OCI-LY7 (cell line): ENCODE measurements around the gene PPM1H.

Source experiments
- EZH2phosphoT487 ChIP-seq: fragments of 200-600 bp; sonication (generic); IDR thresholded peaks from 2 replicates; pipeline ENCODE4 v1.6.1; 2018; ENCODE audit warnings: low read depth, borderline replicate concordance, mild to moderate bottlenecking, mixed run types, antibody characterized with exemption, low read length, moderate library complexity, mixed read lengths
- TF ChIP-seq, protein P1 (sequence below): fragments of 200-600 bp; sonication (generic); conservative IDR thresholded peaks from 2 replicates; pipeline ENCODE4 v1.5.1; 2014; ENCODE audit warnings: mild to moderate bottlenecking, antibody characterized with exemption, low read length, moderate library complexity, mixed read lengths

DNA sequence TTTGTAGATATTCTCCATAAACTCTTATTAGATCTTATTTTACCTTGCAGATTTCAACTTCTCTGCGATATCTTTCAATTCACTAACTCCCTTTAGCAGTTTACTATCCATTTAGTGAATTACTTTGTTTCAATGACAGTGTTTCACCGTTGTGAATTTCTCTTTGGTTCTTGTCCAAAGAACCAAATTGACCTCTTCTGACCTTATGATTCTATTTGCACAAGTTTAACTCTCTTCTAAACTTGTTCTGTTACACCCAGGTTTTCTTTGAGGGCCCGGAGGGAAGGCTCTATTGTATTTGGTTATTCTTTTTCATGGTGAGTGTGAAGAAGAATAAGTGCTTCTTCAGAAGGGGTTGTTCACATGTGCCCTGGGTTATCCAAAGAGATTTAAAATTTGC is 281.6 kb downstream of the PPM1H start:
- no peak for TF ChIP-seq EZH2phosphoT487
- TF ChIP-seq, protein P1, sequence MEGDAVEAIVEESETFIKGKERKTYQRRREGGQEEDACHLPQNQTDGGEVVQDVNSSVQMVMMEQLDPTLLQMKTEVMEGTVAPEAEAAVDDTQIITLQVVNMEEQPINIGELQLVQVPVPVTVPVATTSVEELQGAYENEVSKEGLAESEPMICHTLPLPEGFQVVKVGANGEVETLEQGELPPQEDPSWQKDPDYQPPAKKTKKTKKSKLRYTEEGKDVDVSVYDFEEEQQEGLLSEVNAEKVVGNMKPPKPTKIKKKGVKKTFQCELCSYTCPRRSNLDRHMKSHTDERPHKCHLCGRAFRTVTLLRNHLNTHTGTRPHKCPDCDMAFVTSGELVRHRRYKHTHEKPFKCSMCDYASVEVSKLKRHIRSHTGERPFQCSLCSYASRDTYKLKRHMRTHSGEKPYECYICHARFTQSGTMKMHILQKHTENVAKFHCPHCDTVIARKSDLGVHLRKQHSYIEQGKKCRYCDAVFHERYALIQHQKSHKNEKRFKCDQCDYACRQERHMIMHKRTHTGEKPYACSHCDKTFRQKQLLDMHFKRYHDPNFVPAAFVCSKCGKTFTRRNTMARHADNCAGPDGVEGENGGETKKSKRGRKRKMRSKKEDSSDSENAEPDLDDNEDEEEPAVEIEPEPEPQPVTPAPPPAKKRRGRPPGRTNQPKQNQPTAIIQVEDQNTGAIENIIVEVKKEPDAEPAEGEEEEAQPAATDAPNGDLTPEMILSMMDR: no peak
